Neural cell (in vitro differentiated cells): Measurements from ENCODE around the gene PUM1.

Experiments
- SMC3 ChIP-seq: fragments of 450-650 bp; conservative IDR thresholded peaks from 2 replicates; pipeline ENCODE4 v1.6.1; 2014; ENCODE audit warnings: antibody characterized with exemption, mild to moderate bottlenecking, moderate library complexity; ENCODE audit not compliant: poor library complexity
- TAF1 ChIP-seq: IDR thresholded peaks from 2 replicates; pipeline ENCODE4 v1.6.1; 2012; ENCODE audit warnings: low read depth
- TF ChIP-seq, protein P1 (sequence below): fragments of 450-650 bp; IDR thresholded peaks from 2 replicates; pipeline ENCODE4 v1.5.1; 2014; ENCODE audit warnings: antibody characterized with exemption, mild to moderate bottlenecking, moderate library complexity; ENCODE audit not compliant: poor library complexity, severe bottlenecking
- TF ChIP-seq, protein P2 (sequence below): IDR thresholded peaks from 2 replicates; pipeline ENCODE4 v1.6.1; 2012; ENCODE audit warnings: borderline replicate concordance

GRCh38 chr1:30883389-30884172 is 181.9 kb downstream of the PUM1 start:
- TF ChIP-seq TAF1 (no peak), SMC3 (no peak)
- TF ChIP-seq, protein P1, sequence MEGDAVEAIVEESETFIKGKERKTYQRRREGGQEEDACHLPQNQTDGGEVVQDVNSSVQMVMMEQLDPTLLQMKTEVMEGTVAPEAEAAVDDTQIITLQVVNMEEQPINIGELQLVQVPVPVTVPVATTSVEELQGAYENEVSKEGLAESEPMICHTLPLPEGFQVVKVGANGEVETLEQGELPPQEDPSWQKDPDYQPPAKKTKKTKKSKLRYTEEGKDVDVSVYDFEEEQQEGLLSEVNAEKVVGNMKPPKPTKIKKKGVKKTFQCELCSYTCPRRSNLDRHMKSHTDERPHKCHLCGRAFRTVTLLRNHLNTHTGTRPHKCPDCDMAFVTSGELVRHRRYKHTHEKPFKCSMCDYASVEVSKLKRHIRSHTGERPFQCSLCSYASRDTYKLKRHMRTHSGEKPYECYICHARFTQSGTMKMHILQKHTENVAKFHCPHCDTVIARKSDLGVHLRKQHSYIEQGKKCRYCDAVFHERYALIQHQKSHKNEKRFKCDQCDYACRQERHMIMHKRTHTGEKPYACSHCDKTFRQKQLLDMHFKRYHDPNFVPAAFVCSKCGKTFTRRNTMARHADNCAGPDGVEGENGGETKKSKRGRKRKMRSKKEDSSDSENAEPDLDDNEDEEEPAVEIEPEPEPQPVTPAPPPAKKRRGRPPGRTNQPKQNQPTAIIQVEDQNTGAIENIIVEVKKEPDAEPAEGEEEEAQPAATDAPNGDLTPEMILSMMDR, result no peak
- TF ChIP-seq, protein P2, sequence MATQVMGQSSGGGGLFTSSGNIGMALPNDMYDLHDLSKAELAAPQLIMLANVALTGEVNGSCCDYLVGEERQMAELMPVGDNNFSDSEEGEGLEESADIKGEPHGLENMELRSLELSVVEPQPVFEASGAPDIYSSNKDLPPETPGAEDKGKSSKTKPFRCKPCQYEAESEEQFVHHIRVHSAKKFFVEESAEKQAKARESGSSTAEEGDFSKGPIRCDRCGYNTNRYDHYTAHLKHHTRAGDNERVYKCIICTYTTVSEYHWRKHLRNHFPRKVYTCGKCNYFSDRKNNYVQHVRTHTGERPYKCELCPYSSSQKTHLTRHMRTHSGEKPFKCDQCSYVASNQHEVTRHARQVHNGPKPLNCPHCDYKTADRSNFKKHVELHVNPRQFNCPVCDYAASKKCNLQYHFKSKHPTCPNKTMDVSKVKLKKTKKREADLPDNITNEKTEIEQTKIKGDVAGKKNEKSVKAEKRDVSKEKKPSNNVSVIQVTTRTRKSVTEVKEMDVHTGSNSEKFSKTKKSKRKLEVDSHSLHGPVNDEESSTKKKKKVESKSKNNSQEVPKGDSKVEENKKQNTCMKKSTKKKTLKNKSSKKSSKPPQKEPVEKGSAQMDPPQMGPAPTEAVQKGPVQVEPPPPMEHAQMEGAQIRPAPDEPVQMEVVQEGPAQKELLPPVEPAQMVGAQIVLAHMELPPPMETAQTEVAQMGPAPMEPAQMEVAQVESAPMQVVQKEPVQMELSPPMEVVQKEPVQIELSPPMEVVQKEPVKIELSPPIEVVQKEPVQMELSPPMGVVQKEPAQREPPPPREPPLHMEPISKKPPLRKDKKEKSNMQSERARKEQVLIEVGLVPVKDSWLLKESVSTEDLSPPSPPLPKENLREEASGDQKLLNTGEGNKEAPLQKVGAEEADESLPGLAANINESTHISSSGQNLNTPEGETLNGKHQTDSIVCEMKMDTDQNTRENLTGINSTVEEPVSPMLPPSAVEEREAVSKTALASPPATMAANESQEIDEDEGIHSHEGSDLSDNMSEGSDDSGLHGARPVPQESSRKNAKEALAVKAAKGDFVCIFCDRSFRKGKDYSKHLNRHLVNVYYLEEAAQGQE, result no peak
